ENCODE data around the gene ZRANB3. TPM values are rescaled to one million over a fixed set of nuclear protein-coding genes. Genes with fewer than 3 reads are reported as not detected.

Gene ZRANB3

Small RNA genes lying within 50 kb of the gene (small RNA-seq; reads per million reads assigned to genes)
- not detected for gene SNORA40B (ENCODE audit: insufficient read depth)
